HG03442 (cell line): ENCODE data around the gene SPAG8.

Experiments used
- ATAC-seq: cut with Tn5 transposase; IDR thresholded peaks from one replicate; pipeline ENCODE4 v1.9.1; 2021; ENCODE audit warnings: mild to moderate bottlenecking, moderate library complexity; ENCODE audit not compliant: unreplicated experiment

Gene SPAG8

GRCh38 chr9:35776018-35776417 lies 36.0 kb downstream of the SPAG8 start:
- ATAC-seq = no peak

GRCh38 chr9:35774907-35775635 lies 37.0 kb downstream of the SPAG8 start:
- no peak for ATAC-seq

GRCh38 chr9:35771943-35772342 lies 40.1 kb downstream of the SPAG8 start:
- ATAC-seq = no peak

GRCh38 chr9:35771534-35771933 lies 40.5 kb downstream of the SPAG8 start:
- no peak for ATAC-seq

- no peak for ATAC-seq
Observed at GRCh38 chr9:35771075-35771433, 41.0 kb downstream of the SPAG8 start.

GRCh38 chr9:35769763-35770162 lies 42.3 kb downstream of the SPAG8 start:
- ATAC-seq = no peak

- no peak for ATAC-seq
Observed at GRCh38 chr9:35767458-35767857, 44.6 kb downstream of the SPAG8 start.

GRCh38 chr9:35766997-35767396 lies 45.1 kb downstream of the SPAG8 start:
- ATAC-seq = no peak

GRCh38 chr9:35763803-35764202 lies 48.3 kb downstream of the SPAG8 start:
- no peak for ATAC-seq

- ATAC-seq = no peak
Observed at GRCh38 chr9:35763181-35763580, 48.9 kb downstream of the SPAG8 start.

- no peak for ATAC-seq
Observed at GRCh38 chr9:35760651-35761050, 51.4 kb downstream of the SPAG8 start.

- no peak for ATAC-seq
Observed at GRCh38 chr9:35759795-35760194, 52.3 kb downstream of the SPAG8 start.
